ENCODE results near the gene SF3A1. TPM values are rescaled to one million over a fixed set of nuclear protein-coding genes. Genes with fewer than 3 reads are reported as not detected.
"Not testable (repeated sequence)": the region's sequence is repeated elsewhere in the genome, so short reads cannot be mapped to it uniquely, and the experiment has no call there.

SF3A1 gene
- total RNA-seq, 1 donor from 2014 or later, result 190 TPM

- Mint-ChIP-seq H3K9me3 (no peaks in the 10 kb centered on the region), H3K36me3 (peaks cover 30% of the 10 kb centered on the region), H3K4me3 (no peak overlapping the region), H3K27ac (peak overlapping the region; percentile 63), H3K27me3 (no peaks in the 10 kb centered on the region), H3K4me1 (ENCODE audit: unreplicated experiment) (peaks cover under 1% of the 10 kb centered on the region)
- TF ChIP-seq CTCF (conservative IDR thresholded peaks at IDR 0.05), result no peak
- DNase-seq (ENCODE audit: extremely low spot score, unreplicated experiment), result no peak
Observed at GRCh38 chr22:30348404-30348803, 8.3 kb downstream of the SF3A1 start.

- H3K4me1 Mint-ChIP-seq (ENCODE audit: unreplicated experiment), result no peaks in the 10 kb centered on the region
- no peak for DNase-seq (ENCODE audit: extremely low spot score, unreplicated experiment)
- no peak overlapping the region for H3K27ac Mint-ChIP-seq
- no peak for TF ChIP-seq CTCF (conservative IDR thresholded peaks at IDR 0.05)
- no peak overlapping the region for H3K4me3 Mint-ChIP-seq
- H3K36me3 Mint-ChIP-seq, result peaks cover 34% of the 10 kb centered on the region
- no peaks in the 10 kb centered on the region for H3K27me3 Mint-ChIP-seq
- H3K9me3 Mint-ChIP-seq, result no peaks in the 10 kb centered on the region
Observed at GRCh38 chr22:30347255-30347892, 9.3 kb downstream of the SF3A1 start.

- Mint-ChIP-seq H3K9me3 (no peaks in the 10 kb centered on the region), H3K27ac (no peak overlapping the region), H3K4me1 (ENCODE audit: unreplicated experiment) (no peaks in the 10 kb centered on the region), H3K4me3 (no peak overlapping the region), H3K27me3 (no peaks in the 10 kb centered on the region), H3K36me3 (peaks cover 34% of the 10 kb centered on the region)
- DNase-seq (ENCODE audit: extremely low spot score, unreplicated experiment), result no peak
- no peak for TF ChIP-seq CTCF (conservative IDR thresholded peaks at IDR 0.05)
Observed at GRCh38 chr22:30344447-30345200, 12.1 kb downstream of the SF3A1 start.

GRCh38 chr22:30340911-30341685, 15.6 kb downstream of the SF3A1 start:
- no peaks in the 10 kb centered on the region for H3K9me3 Mint-ChIP-seq
- no peak overlapping the region for H3K4me3 Mint-ChIP-seq
- H3K27ac Mint-ChIP-seq, result no peak overlapping the region
- no peaks in the 10 kb centered on the region for H3K4me1 Mint-ChIP-seq (ENCODE audit: unreplicated experiment)
- no peak for TF ChIP-seq CTCF (conservative IDR thresholded peaks at IDR 0.05)
- peaks cover 34% of the 10 kb centered on the region for H3K36me3 Mint-ChIP-seq
- no peak for DNase-seq (ENCODE audit: extremely low spot score, unreplicated experiment)
- H3K27me3 Mint-ChIP-seq, result no peaks in the 10 kb centered on the region

- peaks cover 32% of the 10 kb centered on the region for H3K36me3 Mint-ChIP-seq
- H3K27ac Mint-ChIP-seq, result no peak overlapping the region
- DNase-seq (ENCODE audit: extremely low spot score, unreplicated experiment), result no peak
- H3K9me3 Mint-ChIP-seq, result no peaks in the 10 kb centered on the region
- H3K4me1 Mint-ChIP-seq (ENCODE audit: unreplicated experiment), result no peaks in the 10 kb centered on the region
- no peak overlapping the region for H3K4me3 Mint-ChIP-seq
- no peaks in the 10 kb centered on the region for H3K27me3 Mint-ChIP-seq
- no peak for TF ChIP-seq CTCF (conservative IDR thresholded peaks at IDR 0.05)
Observed at GRCh38 chr22:30338802-30339201, 17.9 kb downstream of the SF3A1 start.

- DNase-seq (ENCODE audit: extremely low spot score, unreplicated experiment); H3K4me1 Mint-ChIP-seq (ENCODE audit: unreplicated experiment); H3K4me3 Mint-ChIP-seq; H3K27me3 Mint-ChIP-seq; H3K9me3 Mint-ChIP-seq; H3K27ac Mint-ChIP-seq: not testable (repeated sequence)
- H3K36me3 Mint-ChIP-seq, result peaks cover 30% of the 10 kb centered on the region
Observed at GRCh38 chr22:30338341-30338740, 18.4 kb downstream of the SF3A1 start.
